Muscle of leg (tissue), 11 donors: ENCODE results near the gene SOAT2. TPM values are rescaled to one million over a fixed set of nuclear protein-coding genes. Genes with fewer than 3 reads are reported as not detected.

ENCODE experiments used
- DNase-seq: peaks from one replicate; pipeline ENCODE4 v3.0.0; 2013
- H3K27ac ChIP-seq: one replicate; pipeline ENCODE4 v1.5.1; 2013; ENCODE audit warnings: mild to moderate bottlenecking, low read length, control low read depth
- H3K27me3 ChIP-seq: one replicate; pipeline ENCODE4 v1.6.1; 2013; ENCODE audit warnings: low read length; ENCODE audit not compliant: control insufficient read depth, insufficient read depth
- H3K36me3 ChIP-seq: one replicate; pipeline ENCODE4 v1.6.1; 2013; ENCODE audit warnings: low read length; ENCODE audit not compliant: control insufficient read depth, insufficient read depth
- H3K4me1 ChIP-seq: one replicate; pipeline ENCODE4 v1.6.1; 2013; ENCODE audit warnings: low read length; ENCODE audit not compliant: control insufficient read depth, insufficient read depth
- H3K4me3 ChIP-seq: one replicate; pipeline ENCODE4 v1.5.1; 2013; ENCODE audit warnings: low read length, control low read depth
- H3K9me3 ChIP-seq: replicated peaks from 2 replicates; pipeline ENCODE4 v1.6.1; 2013; ENCODE audit warnings: low read depth, low read length; ENCODE audit not compliant: control insufficient read depth
- WGBS: methylation state at CpG from one replicate; pipeline ENCODE4 v1.1.5; 2013; ENCODE audit warnings: missing lambda C conversion rate; ENCODE audit not compliant: insufficient coverage; 5-methylcytosine and 5-hydroxymethylcytosine counted together
- polyA plus RNA-seq, 8 donors: library from polyadenylated mRNA; unstranded; fragments of 120-200 nt; gene quantifications; one replicate each; pipeline versions ENCODE4 v1.2.1 to v1.2.3, GENCODE V29; 2013; ENCODE audit warnings: inconsistent platforms in 1 of 8, low replicate concordance in 1 of 8; ENCODE audit not compliant: insufficient read length in 8 of 8, insufficient read depth in 1 of 8
- total RNA-seq: library from RNA; stranded (reverse); fragments of 120-200 nt; gene quantifications from one replicate; pipeline ENCODE4 v1.2.4, GENCODE V29; 2013

The SOAT2 gene
- total and polyA plus RNA-seq, 9 donors: 0.04 to 4.8 (median 0.14) TPM

GRCh38 chr12:53124352-53124723, 21.1 kb downstream of the SOAT2 start:
- H3K9me3 ChIP-seq: no peaks in the 10 kb centered on the region
- DNase-seq: no peak
- no peak overlapping the region for H3K4me3 ChIP-seq

GRCh38 chr12:53127169-53127568, 23.9 kb downstream of the SOAT2 start:
- WGBS: no CpG with 5 or more reads among the region's 1 CpG
- no peak for DNase-seq
- peaks cover 12% of the 10 kb centered on the region for H3K4me1 ChIP-seq

More at GRCh38 chr12:53124352-53124723, 21.1 kb downstream of the SOAT2 start:
- no peaks in the 10 kb centered on the region for H3K36me3 ChIP-seq
- H3K27me3 ChIP-seq: no peaks in the 10 kb centered on the region
- no peaks in the 10 kb centered on the region for H3K4me1 ChIP-seq
- no peak overlapping the region for H3K27ac ChIP-seq

GRCh38 chr12:53128780-53129569, 25.7 kb downstream of the SOAT2 start:
- DNase-seq: no peak
- no peak overlapping the region for H3K27ac ChIP-seq
- no peaks in the 10 kb centered on the region for H3K27me3 ChIP-seq
- H3K4me3 ChIP-seq: no peak overlapping the region
- 75% methylated on average over 7 of the region's 10 CpGs for WGBS
- peaks cover 12% of the 10 kb centered on the region for H3K4me1 ChIP-seq
- H3K36me3 ChIP-seq: no peaks in the 10 kb centered on the region
- no peaks in the 10 kb centered on the region for H3K9me3 ChIP-seq

More at GRCh38 chr12:53127169-53127568, 23.9 kb downstream of the SOAT2 start:
- Histone ChIP-seq H3K27ac (no peak overlapping the region), H3K36me3 (no peaks in the 10 kb centered on the region), H3K9me3 (no peaks in the 10 kb centered on the region), H3K27me3 (no peaks in the 10 kb centered on the region), H3K4me3 (no peak overlapping the region)

GRCh38 chr12:53131844-53132243, 28.6 kb downstream of the SOAT2 start:
- Histone ChIP-seq H3K27ac (no peak overlapping the region), H3K4me3 (no peak overlapping the region), H3K27me3 (no peaks in the 10 kb centered on the region), H3K4me1 (peaks cover 12% of the 10 kb centered on the region), H3K36me3 (no peaks in the 10 kb centered on the region), H3K9me3 (no peaks in the 10 kb centered on the region)
- no peak for DNase-seq
- 90% methylated on average over 1 of the region's 2 CpGs for WGBS

GRCh38 chr12:53133722-53134121, 30.4 kb downstream of the SOAT2 start:
- H3K4me1 ChIP-seq: peaks cover 12% of the 10 kb centered on the region
- H3K9me3 ChIP-seq: no peaks in the 10 kb centered on the region
- H3K27ac ChIP-seq: no peak overlapping the region
- H3K27me3 ChIP-seq: no peaks in the 10 kb centered on the region
- no CpG with 5 or more reads among the region's 3 CpGs for WGBS
- H3K4me3 ChIP-seq: no peak overlapping the region
- H3K36me3 ChIP-seq: no peaks in the 10 kb centered on the region
- no peak for DNase-seq

GRCh38 chr12:53143355-53143754, 40.1 kb downstream of the SOAT2 start:
- Histone ChIP-seq H3K4me3 (no peak overlapping the region), H3K27me3 (no peaks in the 10 kb centered on the region), H3K27ac (no peak overlapping the region), H3K9me3 (peaks cover 2% of the 10 kb centered on the region), H3K4me1 (no peaks in the 10 kb centered on the region), H3K36me3 (no peaks in the 10 kb centered on the region)
- DNase-seq: no peak
- WGBS: 90% methylated on average over 4 of the region's 4 CpGs

- DNase-seq: no peak
- H3K4me1 ChIP-seq: no peaks in the 10 kb centered on the region
- H3K27ac ChIP-seq: no peak overlapping the region
- no peaks in the 10 kb centered on the region for H3K9me3 ChIP-seq
- WGBS: 100% methylated on average over 2 of the region's 5 CpGs
- H3K36me3 ChIP-seq: no peaks in the 10 kb centered on the region
- no peaks in the 10 kb centered on the region for H3K27me3 ChIP-seq
- H3K4me3 ChIP-seq: no peak overlapping the region
Measured at GRCh38 chr12:53145383-53146260, 42.3 kb downstream of the SOAT2 start.

GRCh38 chr12:53147181-53147580, 43.9 kb downstream of the SOAT2 start:
- WGBS: no CpG with 5 or more reads among the region's 5 CpGs
- H3K9me3 ChIP-seq: no peaks in the 10 kb centered on the region
- DNase-seq: no peak
- H3K27ac ChIP-seq: no peak overlapping the region
- no peaks in the 10 kb centered on the region for H3K36me3 ChIP-seq
- no peaks in the 10 kb centered on the region for H3K27me3 ChIP-seq
- H3K4me3 ChIP-seq: no peak overlapping the region
- no peaks in the 10 kb centered on the region for H3K4me1 ChIP-seq

- Histone ChIP-seq H3K36me3 (no peaks in the 10 kb centered on the region), H3K9me3 (no peaks in the 10 kb centered on the region), H3K27ac (no peak overlapping the region), H3K27me3 (no peaks in the 10 kb centered on the region), H3K4me1 (no peaks in the 10 kb centered on the region), H3K4me3 (no peak overlapping the region)
- no peak for DNase-seq
- WGBS: no CpG with 5 or more reads among the region's 15 CpGs
Measured at GRCh38 chr12:53147653-53148052, 44.4 kb downstream of the SOAT2 start.

GRCh38 chr12:53151039-53151438, 47.8 kb downstream of the SOAT2 start:
- no peaks in the 10 kb centered on the region for H3K9me3 ChIP-seq
- no peak for DNase-seq
- no peak overlapping the region for H3K27ac ChIP-seq
- H3K36me3 ChIP-seq: no peaks in the 10 kb centered on the region
- no peak overlapping the region for H3K4me3 ChIP-seq
- no peaks in the 10 kb centered on the region for H3K27me3 ChIP-seq
- no peaks in the 10 kb centered on the region for H3K4me1 ChIP-seq
- WGBS: no CpG with 5 or more reads among the region's 6 CpGs
